Amygdala (tissue), 56 donors: ENCODE measurements around the gene LCE5A.
"Not testable (repeated sequence)": the region's sequence is repeated elsewhere in the genome, so short reads cannot be mapped to it uniquely, and the experiment has no call there.

Experiments
- DNase-seq, 56 donors: peaks; one replicate each; lab custom pipeline; 2025; lab: John Stamatoyannopoulos, UW

Gene LCE5A, protein sequence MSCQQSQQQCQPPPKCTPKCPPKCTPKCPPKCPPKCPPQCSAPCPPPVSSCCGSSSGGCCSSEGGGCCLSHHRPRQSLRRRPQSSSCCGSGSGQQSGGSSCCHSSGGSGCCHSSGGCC

DNA sequence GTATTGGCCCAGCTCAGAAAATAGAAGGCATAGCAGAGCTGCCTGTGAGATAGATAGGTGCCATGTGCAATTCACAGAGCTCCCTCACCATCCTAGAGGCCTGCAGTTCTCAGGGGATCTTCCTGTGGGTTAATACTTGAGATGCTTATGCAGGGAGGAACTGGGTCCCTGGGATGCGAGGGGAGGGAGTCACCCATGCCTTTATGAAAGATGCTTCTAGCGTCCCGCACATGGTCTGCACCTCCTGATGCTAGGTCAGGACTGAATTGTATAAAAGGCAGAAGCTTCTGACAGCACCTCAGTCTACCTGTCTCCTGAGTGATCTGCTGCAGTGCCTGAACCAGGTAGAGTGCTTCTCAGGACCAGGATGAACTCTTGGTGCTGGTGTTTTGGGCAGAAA, at the start of gene LCE5A:
TSS of gene LCE5A (plus strand) at position 301 of the 400 bp plus-strand sequence. CDS start 732 bp downstream, outside the sequence.
- DNase-seq = no peak

DNA sequence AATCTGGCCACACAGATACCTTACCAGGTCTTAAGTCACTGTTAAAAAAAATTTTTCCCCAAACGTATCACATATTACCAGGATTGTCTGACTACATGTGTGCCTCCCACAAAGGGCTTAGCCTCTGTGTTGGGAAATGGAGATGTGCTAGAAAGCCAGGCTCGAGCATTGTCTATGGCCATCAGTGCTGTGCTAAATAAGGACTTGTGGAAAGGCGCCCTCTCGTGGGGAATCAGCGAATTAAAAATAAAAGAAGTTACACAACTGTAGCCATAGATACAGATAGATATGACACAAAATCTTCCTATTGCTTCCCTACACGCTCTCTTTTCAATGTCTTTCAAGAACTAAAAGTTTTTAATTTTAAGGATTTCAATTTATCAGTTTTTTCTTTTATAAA, 49.1 kb upstream of the LCE5A start:
- DNase-seq = peak in 12 of 56 donors; percentile 1 to 63 (median 10)

DNA sequence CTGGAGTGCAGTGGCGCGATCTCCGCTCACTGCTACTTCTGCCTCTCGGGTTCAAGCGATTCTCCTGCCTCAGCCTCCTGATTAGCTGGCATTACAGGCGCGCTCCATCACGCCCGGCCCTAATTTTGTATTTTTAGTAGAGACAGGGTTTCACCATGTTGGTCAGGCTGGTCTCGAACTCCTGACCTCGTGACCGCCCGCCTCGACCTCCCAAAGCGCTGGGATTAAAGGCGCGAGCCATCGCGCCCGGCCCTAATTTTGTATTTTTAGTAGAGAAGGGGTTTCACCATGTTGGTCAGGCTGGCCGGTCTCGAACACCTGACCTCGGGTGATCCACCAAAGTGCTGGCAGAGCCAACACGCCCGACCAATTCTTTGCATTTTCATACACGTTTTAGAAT, 48.0 kb upstream of the LCE5A start:
- DNase-seq = no peak

DNA sequence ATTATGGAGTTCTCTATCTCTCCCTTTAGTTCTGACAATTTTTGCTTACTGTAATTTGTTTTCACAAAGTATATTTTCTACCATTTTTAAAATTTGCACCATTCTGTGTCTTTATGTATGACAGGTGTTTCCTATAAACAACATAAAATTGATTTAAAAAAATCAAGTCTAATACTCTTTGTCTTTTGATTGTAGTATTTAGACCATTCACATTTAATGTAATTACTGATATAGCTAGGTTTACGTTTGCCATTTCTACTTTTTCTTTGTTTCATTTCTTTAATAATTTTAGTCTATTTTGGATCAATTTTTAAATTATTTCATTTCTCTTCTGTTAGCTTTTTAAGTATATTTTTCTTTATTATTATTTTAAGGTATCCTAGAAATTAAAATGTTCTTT, 44.4 kb upstream of the LCE5A start:
- DNase-seq = no peak

DNA sequence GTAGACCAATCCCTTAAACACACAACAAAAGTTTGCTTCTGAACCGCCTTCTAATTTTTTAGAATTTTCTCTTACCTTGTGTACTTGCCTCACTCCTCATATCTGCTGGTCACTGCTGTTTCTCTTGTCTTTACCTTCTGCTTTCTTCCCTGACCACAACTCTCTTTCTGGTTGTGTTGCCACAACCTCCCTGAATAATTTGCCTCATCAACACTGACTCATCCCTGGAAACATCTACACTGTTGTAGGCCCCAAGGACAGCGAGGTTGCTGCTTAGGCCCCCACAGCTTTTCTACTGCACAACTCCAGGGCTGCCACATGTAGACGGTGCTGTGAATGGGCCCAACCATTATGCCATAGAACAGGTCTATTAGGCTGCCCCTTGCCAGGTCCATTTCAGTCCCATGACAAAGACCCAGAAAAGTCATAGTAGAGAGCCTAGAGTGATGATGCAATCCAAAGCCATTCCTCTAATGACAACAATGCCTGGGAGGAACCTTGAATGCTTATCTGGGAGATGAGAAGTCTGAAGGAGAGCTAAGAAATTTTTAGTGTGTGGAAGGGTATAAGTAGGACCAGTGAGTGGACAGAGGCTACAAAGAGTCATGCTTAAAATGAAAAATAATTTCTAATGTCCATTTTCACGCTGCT, 36.6 kb upstream of the LCE5A start:
- DNase-seq = no peak

DNA sequence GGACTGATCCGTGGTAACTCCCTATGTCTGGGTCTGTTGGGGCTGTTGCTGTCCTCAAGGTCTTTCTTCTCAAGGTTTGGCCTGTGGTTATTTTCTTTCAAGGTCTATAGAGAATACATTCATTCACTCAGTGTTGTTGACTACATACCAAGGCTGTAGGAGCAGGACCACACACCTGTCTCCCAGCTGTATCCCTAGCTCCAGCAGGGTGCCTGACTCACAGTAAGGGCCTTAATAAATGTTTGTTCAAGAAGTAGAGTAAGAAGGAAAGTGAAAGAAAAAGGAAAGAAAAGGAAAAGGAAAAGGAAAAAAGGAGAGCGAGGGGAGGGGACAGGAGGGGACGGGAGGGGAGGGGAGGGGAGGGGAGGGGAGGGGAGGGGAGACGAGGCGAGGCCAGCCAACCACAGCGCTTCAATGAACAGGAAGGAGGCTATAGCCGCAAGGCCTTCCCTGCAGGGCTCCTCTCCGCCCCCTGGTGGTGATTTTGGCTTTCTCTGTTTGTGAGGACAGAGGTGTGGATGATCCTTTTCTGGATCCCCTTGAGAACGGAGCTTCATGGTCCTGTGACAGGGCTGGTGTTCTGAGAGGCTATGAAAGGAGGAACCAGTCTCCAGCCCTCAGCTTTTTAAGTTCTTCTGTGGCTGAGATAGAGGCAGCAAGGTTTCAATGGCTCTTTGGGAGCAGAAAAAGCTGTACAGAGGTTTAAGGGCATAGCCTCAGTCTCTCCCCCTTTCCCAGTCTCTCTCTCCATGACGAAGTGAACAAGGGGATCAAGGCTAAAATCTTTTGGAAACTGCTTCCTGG, 30.6 kb upstream of the LCE5A start:
- DNase-seq = peak in 5 of 56 donors; percentile 1 to 4 (median 3)

DNA sequence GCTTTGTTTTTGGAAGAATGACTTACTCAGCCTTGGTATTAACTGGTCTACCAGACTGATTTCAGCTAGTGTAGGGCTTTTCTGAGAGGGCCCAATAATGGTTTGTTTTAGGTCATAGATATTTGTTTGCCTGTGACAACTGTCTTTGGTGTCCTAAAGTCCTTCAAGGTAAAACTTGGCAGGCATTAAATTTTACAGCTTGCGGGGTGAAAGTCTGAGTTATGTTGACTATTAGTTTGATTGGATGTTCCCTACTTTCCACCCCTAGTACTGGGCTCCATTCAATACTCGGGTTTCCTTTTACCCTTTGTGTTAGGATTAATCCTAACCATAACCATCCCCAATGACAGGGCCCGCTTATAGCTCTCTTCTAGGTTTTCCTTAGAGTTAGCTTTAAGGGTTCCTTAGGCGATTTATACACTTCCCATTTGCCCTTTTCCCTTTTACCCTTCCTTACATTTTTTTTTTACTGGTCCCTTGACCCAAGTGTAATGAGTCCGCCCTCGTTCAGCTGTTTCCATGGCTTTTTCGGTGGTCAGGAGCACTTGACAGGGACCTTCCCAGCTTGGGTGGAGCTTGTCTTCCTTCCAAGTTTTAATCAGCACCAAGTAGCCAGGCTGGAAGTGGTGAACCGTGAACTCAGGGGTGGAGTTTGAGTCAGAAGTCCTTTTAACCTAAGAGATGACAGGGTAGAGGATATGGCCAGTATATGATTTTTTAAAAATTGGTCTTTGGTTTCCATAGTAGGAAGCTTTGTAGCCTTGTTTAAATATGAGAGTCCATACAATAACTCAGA, 28.5 kb upstream of the LCE5A start:
- DNase-seq = no peak

DNA sequence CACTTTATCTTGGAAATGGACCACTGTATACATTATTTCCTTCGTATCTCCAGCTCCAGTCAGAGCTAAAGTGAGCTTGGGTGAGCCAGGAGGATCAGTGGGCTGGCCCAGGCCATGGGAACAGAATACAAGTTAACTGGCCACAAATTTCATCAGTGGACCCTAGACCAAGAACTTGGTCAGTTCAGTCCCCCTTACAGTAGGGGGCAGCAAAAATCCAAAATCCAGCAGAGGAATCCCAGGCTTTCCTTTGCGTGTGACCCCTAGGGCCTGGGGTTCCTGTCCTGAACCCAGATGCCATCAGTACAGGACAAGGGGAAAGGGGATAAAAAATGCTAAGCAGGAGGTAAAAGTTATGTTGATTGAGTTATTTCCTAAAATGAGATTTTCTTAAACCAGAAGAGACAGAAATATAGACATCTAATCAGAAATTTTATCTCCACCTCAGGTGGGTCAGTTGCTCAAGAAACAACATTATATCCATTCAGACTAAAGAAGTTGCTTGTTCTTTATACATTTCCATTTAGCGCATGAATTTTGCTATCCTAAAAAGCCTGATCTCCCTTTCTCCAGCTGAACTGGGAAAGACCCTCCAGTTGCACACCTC, 24.1 kb upstream of the LCE5A start:
- no peak for DNase-seq

DNA sequence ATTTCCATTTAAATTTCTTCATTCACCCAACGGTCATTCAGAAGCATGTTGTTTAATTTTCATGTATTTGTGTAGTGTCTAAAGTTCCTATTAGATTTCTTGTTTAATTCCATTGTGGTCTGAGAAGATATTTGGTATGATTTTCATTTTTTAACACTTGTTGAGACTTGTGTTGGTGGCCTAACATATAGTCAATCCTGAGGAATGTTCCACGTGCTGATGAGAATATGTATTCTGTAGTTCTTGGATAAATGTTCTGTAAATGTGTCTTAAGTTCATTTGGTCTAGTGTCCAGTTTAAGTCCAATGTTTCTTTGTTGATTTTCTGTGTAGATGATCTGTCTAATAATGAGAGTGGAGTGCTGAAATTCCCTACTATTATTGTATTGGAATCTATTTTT, 22.7 kb upstream of the LCE5A start:
- DNase-seq = no peak

DNA sequence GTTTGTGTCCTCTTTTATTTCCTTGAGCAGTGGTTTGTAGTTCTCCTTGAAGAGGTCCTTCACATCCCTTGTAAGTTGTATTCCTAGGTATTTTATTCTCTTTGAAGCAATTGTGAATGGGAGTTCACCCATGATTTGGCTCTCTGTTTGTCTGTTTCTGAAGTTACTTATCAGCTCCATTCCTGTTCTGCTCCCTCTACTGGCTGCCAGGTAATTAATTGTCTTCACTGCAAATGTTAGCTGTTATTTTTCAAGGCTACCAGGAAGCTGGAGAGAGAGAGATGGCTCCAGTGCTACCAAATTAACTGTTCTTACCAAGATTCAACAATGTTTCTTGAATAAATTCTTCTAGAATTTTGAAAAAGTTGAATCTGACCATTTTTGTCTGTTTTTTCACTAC, 19.1 kb upstream of the LCE5A start:
- not testable (repeated sequence) for DNase-seq

DNA sequence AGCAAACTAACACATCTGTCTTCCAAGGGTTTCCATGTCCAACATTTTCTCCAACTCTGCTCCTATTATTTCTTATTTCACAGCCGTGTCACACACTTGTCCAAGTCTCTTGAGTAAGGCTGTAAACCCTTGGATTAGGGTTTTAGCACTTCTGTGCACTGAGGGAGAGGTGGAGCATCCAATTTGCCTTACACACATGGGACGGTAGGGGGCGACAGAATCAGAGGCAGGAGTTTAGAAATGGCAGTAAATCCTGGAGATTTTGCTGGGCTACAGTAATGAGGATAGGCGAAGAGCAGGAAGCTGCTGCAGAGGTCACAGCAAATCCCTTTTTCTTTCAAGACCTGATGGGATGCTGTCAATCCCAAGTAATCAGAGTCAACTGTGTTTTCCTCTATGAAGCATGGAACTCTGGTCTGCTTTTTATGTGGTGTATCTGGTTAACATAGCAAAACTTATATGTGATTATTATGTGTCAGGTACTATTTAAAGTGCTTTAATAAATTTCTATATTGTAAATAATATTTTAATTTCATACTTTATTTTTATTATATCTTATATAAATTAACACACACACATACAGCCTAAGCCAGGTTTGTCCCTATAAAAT, 15.4 kb upstream of the LCE5A start:
- DNase-seq = no peak

DNA sequence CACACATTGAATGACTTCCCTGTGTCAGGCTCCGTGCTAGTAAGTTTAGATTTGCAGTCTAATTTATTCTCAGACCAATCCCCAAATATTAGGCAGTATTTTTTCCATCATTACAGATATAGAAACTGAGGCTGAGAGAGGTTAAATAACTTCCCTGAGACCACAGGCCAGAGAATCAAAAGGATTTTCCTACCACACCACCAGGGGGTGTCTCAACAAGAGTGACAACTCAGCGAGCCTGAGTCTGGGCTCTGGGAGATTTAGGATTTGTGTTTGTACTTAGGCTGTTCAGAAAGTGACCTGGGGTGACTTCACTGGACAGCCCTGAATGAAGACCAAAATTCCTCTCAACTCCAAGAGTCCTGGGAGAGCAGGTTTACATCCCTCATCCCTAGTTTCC, 13.3 kb upstream of the LCE5A start:
- DNase-seq = no peak

DNA sequence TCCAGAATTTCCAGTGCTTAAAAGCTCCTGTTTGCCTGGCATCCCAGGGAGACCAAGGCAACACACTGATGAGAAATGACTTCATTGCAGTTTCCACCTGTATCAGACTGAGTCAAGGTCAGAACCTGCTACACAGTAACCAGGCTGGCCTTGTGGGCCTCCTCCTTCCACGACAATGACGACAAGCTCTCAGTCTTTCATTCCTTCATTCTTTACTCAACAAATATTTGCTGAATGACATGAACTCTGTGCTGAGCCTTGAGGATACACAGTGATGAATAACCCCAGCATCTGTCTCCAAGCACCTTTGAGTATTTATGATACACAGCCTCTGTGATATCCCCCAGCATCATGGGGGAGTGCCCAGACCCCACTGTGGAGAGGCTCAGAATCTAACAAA, 8.9 kb upstream of the LCE5A start:
- DNase-seq = no peak

DNA sequence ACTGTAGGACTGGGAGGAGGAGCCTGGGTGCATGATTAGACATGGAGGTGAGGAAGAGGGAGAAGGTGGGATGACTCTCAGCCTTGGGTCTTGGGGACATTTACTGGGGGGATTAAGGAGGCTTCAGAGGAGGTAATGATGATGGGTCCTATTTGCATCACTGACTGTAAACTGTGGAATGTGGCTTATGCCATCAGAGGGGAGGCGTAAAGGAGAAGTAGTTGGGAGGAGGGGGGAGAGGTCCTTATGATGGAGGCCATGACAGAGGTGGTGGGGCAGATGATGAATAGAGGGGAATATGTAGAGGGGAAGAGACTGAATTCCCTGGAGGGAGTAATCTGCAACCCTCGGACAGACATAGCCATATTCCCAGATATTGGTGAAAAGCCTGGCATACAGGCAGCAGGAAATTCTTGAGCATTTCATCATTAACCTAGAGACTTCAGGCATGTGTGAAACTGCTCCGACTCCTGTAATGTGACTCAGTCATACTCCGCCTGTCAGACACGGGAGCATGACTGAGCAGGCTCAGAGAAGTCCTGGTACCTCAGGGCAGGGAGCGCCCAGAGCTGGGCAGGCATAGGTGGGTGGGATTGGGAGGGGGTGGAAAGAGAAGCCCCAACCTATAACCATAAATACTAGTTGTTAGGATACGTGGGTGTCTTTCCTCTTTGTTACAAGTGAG, 8.0 kb upstream of the LCE5A start:
- DNase-seq = no peak

DNA sequence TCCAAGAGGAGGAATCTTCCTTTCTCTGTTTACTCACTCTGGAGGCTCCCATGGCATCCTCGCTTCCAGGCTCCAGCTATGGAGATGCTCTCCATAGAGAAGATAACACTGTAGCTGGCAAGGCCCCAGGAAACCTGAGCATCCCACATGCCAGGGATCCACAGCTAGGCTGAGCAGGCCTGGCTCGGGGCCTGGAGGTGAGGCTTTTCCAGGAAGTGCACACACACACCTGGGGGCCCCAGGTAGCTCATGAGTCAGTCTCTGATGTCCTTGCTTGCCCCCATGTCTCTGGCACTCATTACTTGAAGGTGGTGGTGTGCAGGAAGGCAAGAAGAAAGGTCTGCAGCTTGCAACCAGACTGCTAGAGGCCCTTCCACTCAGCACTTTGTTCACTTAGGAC, 5.5 kb upstream of the LCE5A start:
- no peak for DNase-seq

DNA sequence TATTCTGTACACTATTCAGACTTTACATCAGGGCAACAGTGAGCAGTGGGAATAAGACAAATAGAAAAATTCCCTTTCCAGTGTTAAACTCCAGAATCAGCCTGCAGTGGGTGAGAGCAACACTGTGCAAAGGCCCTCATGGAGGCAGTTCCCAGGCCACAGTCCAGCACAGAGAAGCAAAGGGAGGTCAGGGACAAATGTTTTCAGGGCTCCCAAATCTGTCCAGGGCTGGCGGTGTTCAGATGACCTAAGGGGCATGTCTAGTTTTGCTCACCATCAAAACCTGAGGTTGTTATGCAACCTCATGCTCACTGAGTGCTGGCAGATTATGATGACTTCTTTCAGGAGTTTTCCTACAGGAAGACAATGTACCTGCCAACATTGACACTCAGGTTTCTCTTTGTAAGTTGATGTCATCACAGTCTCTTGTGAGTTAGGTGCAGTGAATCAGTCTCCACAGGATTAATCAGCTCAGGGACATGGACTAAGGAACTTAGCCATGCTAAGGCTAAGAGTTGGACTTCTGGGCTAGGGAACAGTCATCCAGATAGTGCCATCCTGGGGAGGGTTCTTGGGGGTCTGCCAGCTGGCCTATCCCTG, 3.6 kb upstream of the LCE5A start:
- DNase-seq = no peak

DNA sequence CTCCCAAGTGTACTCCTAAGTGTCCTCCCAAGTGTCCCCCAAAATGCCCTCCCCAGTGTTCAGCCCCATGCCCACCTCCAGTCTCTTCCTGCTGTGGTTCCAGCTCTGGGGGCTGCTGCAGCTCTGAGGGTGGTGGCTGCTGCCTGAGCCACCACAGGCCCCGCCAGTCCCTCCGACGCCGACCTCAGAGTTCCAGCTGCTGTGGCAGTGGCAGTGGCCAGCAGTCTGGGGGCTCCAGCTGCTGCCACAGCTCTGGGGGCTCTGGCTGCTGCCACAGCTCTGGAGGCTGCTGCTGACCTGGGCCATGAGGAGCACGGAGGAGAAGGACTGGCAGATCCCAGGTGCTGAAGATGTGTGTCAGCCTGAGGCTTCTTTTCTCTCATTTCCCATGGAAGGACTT, 993 bp downstream of the LCE5A start:
- no peak for DNase-seq

DNA sequence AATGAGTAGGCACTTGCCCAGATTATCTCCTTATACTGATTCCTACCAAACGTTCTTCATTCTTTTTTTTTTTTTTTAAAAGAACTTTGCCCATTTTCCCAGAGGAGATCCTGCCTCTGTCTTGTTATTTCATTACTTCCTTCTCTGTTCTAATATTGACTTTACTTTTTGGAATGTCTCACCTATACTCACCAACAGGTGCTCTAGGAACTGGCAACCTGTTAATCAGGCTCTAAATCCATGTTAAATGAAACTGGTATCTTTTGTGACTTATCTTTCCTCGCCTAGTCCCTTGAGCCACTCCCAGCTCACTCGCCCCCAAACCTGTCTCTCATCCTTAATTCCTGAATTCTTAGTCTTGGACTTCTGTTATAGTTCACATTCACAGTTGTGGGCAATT, 2.5 kb downstream of the LCE5A start:
- no peak for DNase-seq

DNA sequence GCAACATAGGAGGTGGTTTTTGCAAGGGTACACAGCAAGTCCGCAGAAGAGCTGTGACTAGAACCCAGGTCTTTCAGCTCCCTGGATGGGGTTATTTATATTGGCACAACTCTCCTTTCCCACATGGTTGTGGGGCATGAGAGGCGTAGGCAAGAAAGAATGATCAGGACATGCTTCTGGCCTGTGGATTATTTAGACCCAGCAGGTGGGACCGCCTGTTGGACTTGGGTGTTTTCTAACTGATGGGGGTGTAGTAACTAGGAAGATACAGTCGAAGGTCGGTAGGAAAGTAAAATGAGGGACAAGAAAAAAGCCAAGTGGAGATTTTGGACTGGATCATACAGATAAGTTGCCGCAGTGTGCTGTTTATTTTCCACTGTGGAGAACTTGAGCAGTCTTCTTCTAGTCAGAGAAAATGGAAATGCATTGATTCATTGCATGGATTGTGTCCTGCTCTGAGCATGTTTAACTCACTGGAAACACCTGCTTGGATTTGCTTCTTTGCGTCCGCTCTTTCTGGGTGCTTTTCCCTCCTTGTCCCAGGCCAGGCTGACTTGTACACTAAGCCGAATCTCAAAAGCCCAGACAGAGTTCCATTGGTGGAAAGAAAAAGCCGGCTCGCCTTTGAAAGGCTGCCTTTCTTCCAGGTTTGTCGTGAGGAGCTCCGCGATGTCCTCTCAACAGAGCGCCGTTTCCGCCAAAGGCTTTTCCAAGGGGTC, 4.3 kb downstream of the LCE5A start:
- DNase-seq = no peak
